ENCODE data around the gene PLPP3. TPM values are rescaled to one million over a fixed set of nuclear protein-coding genes. Genes with fewer than 3 reads are reported as not detected.
A peak's percentile ranks its signal among the peaks of the same experiment; 100 is the strongest.

The PLPP3 gene
- total RNA-seq, 2 experiments from 2014 or later = not detected

- H3K36me3 Mint-ChIP-seq (ENCODE audit: low read depth) = no peaks in the 10 kb centered on the region
- H3K27me3 Mint-ChIP-seq (ENCODE audit: low read depth) = peaks cover 2% of the 10 kb centered on the region
- CTCF ChIA-PET = no interaction called here
- H3K4me1 Mint-ChIP-seq (ENCODE audit: low read depth) = no peaks in the 10 kb centered on the region
- DNase-seq = no peak
- no peak overlapping the region for H3K27ac Mint-ChIP-seq
- no peak overlapping the region for H3K4me3 Mint-ChIP-seq
- intact Hi-C loops (cut with micrococcal nuclease) = no loop called here
- peaks cover 3% of the 10 kb centered on the region for H3K9me3 Mint-ChIP-seq
These were observed 85.1 kb downstream of the PLPP3 start for GRCh38 chr1:56494306-56494705.

GRCh38 chr1:56493826-56494225 is 85.5 kb downstream of the PLPP3 start:
- no peak overlapping the region for H3K27ac Mint-ChIP-seq
- CTCF ChIA-PET = no interaction called here
- peaks cover 3% of the 10 kb centered on the region for H3K9me3 Mint-ChIP-seq
- no peak overlapping the region for H3K4me3 Mint-ChIP-seq
- peaks cover 2% of the 10 kb centered on the region for H3K27me3 Mint-ChIP-seq (ENCODE audit: low read depth)
- intact Hi-C loops (cut with micrococcal nuclease) = no loop called here
- no peaks in the 10 kb centered on the region for H3K36me3 Mint-ChIP-seq (ENCODE audit: low read depth)
- no peaks in the 10 kb centered on the region for H3K4me1 Mint-ChIP-seq (ENCODE audit: low read depth)
- DNase-seq = no peak

GRCh38 chr1:56491441-56491840 is 87.9 kb downstream of the PLPP3 start:
- Mint-ChIP-seq H3K4me3 (no peak overlapping the region), H3K27me3 (ENCODE audit: low read depth) (peaks cover 2% of the 10 kb centered on the region), H3K36me3 (ENCODE audit: low read depth) (no peaks in the 10 kb centered on the region), H3K4me1 (ENCODE audit: low read depth) (no peaks in the 10 kb centered on the region), H3K27ac (no peak overlapping the region), H3K9me3 (peaks cover 5% of the 10 kb centered on the region)
- no peak for DNase-seq
- intact Hi-C loops (cut with micrococcal nuclease) = no loop called here
- CTCF ChIA-PET = no interaction called here

GRCh38 chr1:56490619-56491018 is 88.7 kb downstream of the PLPP3 start:
- Mint-ChIP-seq H3K27ac (no peak overlapping the region), H3K36me3 (ENCODE audit: low read depth) (no peaks in the 10 kb centered on the region), H3K9me3 (peaks cover 5% of the 10 kb centered on the region), H3K4me3 (no peak overlapping the region), H3K4me1 (ENCODE audit: low read depth) (no peaks in the 10 kb centered on the region), H3K27me3 (ENCODE audit: low read depth) (peaks cover under 1% of the 10 kb centered on the region)
- CTCF ChIA-PET = no interaction called here
- intact Hi-C loops (cut with micrococcal nuclease) = no loop called here
- no peak for DNase-seq

- CTCF ChIA-PET = no interaction called here
- Mint-ChIP-seq H3K4me3 (no peak overlapping the region), H3K9me3 (peaks cover 7% of the 10 kb centered on the region), H3K4me1 (ENCODE audit: low read depth) (no peaks in the 10 kb centered on the region), H3K27ac (no peak overlapping the region), H3K36me3 (ENCODE audit: low read depth) (no peaks in the 10 kb centered on the region), H3K27me3 (ENCODE audit: low read depth) (peaks cover 2% of the 10 kb centered on the region)
- DNase-seq = no peak
- intact Hi-C loops (cut with micrococcal nuclease) = no loop called here
These were observed 89.7 kb downstream of the PLPP3 start for GRCh38 chr1:56489695-56490094.

- H3K27me3 Mint-ChIP-seq (ENCODE audit: low read depth) = peaks cover 16% of the 10 kb centered on the region
- no peak overlapping the region for H3K4me3 Mint-ChIP-seq
- no peaks in the 10 kb centered on the region for H3K36me3 Mint-ChIP-seq (ENCODE audit: low read depth)
- CTCF ChIA-PET = no interaction called here
- H3K27ac Mint-ChIP-seq = no peak overlapping the region
- no peaks in the 10 kb centered on the region for H3K4me1 Mint-ChIP-seq (ENCODE audit: low read depth)
- DNase-seq = no peak
- intact Hi-C loops (cut with micrococcal nuclease) = no loop called here
- peaks cover 6% of the 10 kb centered on the region for H3K9me3 Mint-ChIP-seq
These were observed 94.7 kb downstream of the PLPP3 start for GRCh38 chr1:56484695-56485094.

- Mint-ChIP-seq H3K9me3 (peaks cover 2% of the 10 kb centered on the region), H3K27me3 (ENCODE audit: low read depth) (peaks cover 26% of the 10 kb centered on the region), H3K36me3 (ENCODE audit: low read depth) (no peaks in the 10 kb centered on the region), H3K27ac (no peak overlapping the region), H3K4me1 (ENCODE audit: low read depth) (no peaks in the 10 kb centered on the region), H3K4me3 (no peak overlapping the region)
- CTCF ChIA-PET = no interaction called here
- intact Hi-C loops (cut with micrococcal nuclease) = no loop called here
- no peak for DNase-seq
These were observed 96.3 kb downstream of the PLPP3 start for GRCh38 chr1:56483104-56483503.

- Mint-ChIP-seq H3K9me3 (peaks cover 2% of the 10 kb centered on the region), H3K4me3 (no peak overlapping the region), H3K36me3 (ENCODE audit: low read depth) (no peaks in the 10 kb centered on the region), H3K27me3 (ENCODE audit: low read depth) (peaks cover 26% of the 10 kb centered on the region), H3K4me1 (ENCODE audit: low read depth) (no peaks in the 10 kb centered on the region), H3K27ac (no peak overlapping the region)
- CTCF ChIA-PET = no interaction called here
- intact Hi-C loops (cut with micrococcal nuclease) = no loop called here
- DNase-seq = no peak
These were observed 96.9 kb downstream of the PLPP3 start for GRCh38 chr1:56482486-56482885.

GRCh38 chr1:56481140-56481694 is 98.1 kb downstream of the PLPP3 start:
- Mint-ChIP-seq H3K4me1 (ENCODE audit: low read depth) (no peaks in the 10 kb centered on the region), H3K4me3 (no peak overlapping the region), H3K27me3 (ENCODE audit: low read depth) (peaks cover 38% of the 10 kb centered on the region), H3K27ac (no peak overlapping the region), H3K36me3 (ENCODE audit: low read depth) (no peaks in the 10 kb centered on the region), H3K9me3 (peaks cover 2% of the 10 kb centered on the region)
- CTCF ChIA-PET = no interaction called here
- no peak for DNase-seq
- intact Hi-C loops (cut with micrococcal nuclease) = no loop called here

GRCh38 chr1:56478734-56479133 is 100.6 kb downstream of the PLPP3 start:
- CTCF ChIA-PET = no interaction called here
- Mint-ChIP-seq H3K27me3 (ENCODE audit: low read depth) (peaks cover 36% of the 10 kb centered on the region), H3K4me3 (no peak overlapping the region), H3K27ac (no peak overlapping the region), H3K4me1 (ENCODE audit: low read depth) (no peaks in the 10 kb centered on the region), H3K36me3 (ENCODE audit: low read depth) (no peaks in the 10 kb centered on the region), H3K9me3 (no peaks in the 10 kb centered on the region)
- intact Hi-C loops (cut with micrococcal nuclease) = no loop called here
- DNase-seq = no peak

GRCh38 chr1:56477164-56478111 is 101.9 kb downstream of the PLPP3 start:
- Mint-ChIP-seq H3K4me3 (peak overlapping the region; percentile 23), H3K27ac (no peak overlapping the region)
- CTCF ChIA-PET = no interaction called here

GRCh38 chr1:56473582-56474270 is 105.6 kb downstream of the PLPP3 start:
- H3K27ac Mint-ChIP-seq = no peak overlapping the region

More at GRCh38 chr1:56477164-56478111, 101.9 kb downstream of the PLPP3 start:
- DNase-seq = no peak
- Mint-ChIP-seq H3K9me3 (no peaks in the 10 kb centered on the region), H3K27me3 (ENCODE audit: low read depth) (peaks cover 41% of the 10 kb centered on the region), H3K36me3 (ENCODE audit: low read depth) (no peaks in the 10 kb centered on the region), H3K4me1 (ENCODE audit: low read depth) (no peaks in the 10 kb centered on the region)
- intact Hi-C loops (cut with micrococcal nuclease) = no loop called here

More at GRCh38 chr1:56473582-56474270, 105.6 kb downstream of the PLPP3 start:
- H3K27me3 Mint-ChIP-seq (ENCODE audit: low read depth) = peaks cover 32% of the 10 kb centered on the region
- H3K9me3 Mint-ChIP-seq = no peaks in the 10 kb centered on the region
- no peak for DNase-seq
- no peak overlapping the region for H3K4me3 Mint-ChIP-seq
- intact Hi-C loops (cut with micrococcal nuclease) = no loop called here
- H3K4me1 Mint-ChIP-seq (ENCODE audit: low read depth) = no peaks in the 10 kb centered on the region
- CTCF ChIA-PET = no interaction called here
- no peaks in the 10 kb centered on the region for H3K36me3 Mint-ChIP-seq (ENCODE audit: low read depth)

Measured in activated naive CD4-positive, alpha-beta T cell treated with anti-CD3 and anti-CD28 coated beads for 36 hours (primary cell).